ENCODE measurements around the gene BUB1B.

Gene BUB1B

GRCh38 chr15:40251486-40252140 lies 90.7 kb downstream of the BUB1B start:
- TF ChIP-seq POLR2AphosphoS5 (IDR thresholded peaks at IDR 0.05; ENCODE audit: low read depth), result no peak
- no peak for TF ChIP-seq CTCF (IDR thresholded peaks at IDR 0.05; ENCODE audit: insufficient read depth, low read length)
- TF ChIP-seq SPI1 (IDR thresholded peaks at IDR 0.05; ENCODE audit: borderline replicate concordance, low read depth), result no peak
- TF ChIP-seq GABPA (IDR thresholded peaks at IDR 0.05; ENCODE audit: low read depth), result no peak
- no peak for TF ChIP-seq REST (IDR thresholded peaks at IDR 0.05; ENCODE audit: insufficient replicate concordance, low read depth)
- Histone ChIP-seq H3K27ac (replicated peaks) (no peak overlapping the region), H3K27me3 (ENCODE audit: insufficient read depth, poor library complexity, severe bottlenecking) (peaks cover 9% of the 10 kb centered on the region), H3K4me3 (replicated peaks; ENCODE audit: insufficient read depth, low read length) (no peak overlapping the region)
- DNase-seq (ENCODE audit: low read depth in 1 of 2, low spot score in 1 of 2), result no peak

GRCh38 chr15:40252141-40252437 lies 91.2 kb downstream of the BUB1B start:
- H3K27me3 ChIP-seq (ENCODE audit: insufficient read depth, poor library complexity, severe bottlenecking), result peaks cover 9% of the 10 kb centered on the region
- no peak overlapping the region for H3K4me3 ChIP-seq (replicated peaks; ENCODE audit: insufficient read depth, low read length)
- no peak overlapping the region for H3K27ac ChIP-seq (replicated peaks)
- TF ChIP-seq REST (IDR thresholded peaks at IDR 0.05; ENCODE audit: insufficient replicate concordance, low read depth) (no peak), POLR2AphosphoS5 (IDR thresholded peaks at IDR 0.05; ENCODE audit: low read depth) (no peak), GABPA (IDR thresholded peaks at IDR 0.05; ENCODE audit: low read depth) (no peak), CTCF (IDR thresholded peaks at IDR 0.05; ENCODE audit: insufficient read depth, low read length) (no peak), SPI1 (IDR thresholded peaks at IDR 0.05; ENCODE audit: borderline replicate concordance, low read depth) (no peak)
- no peak for DNase-seq (ENCODE audit: low read depth in 1 of 2, low spot score in 1 of 2)

GRCh38 chr15:40252438-40253166 lies 91.7 kb downstream of the BUB1B start:
- Histone ChIP-seq H3K27me3 (ENCODE audit: insufficient read depth, poor library complexity, severe bottlenecking) (peaks cover 9% of the 10 kb centered on the region), H3K27ac (replicated peaks) (no peak overlapping the region), H3K4me3 (replicated peaks; ENCODE audit: insufficient read depth, low read length) (peak overlapping the region; percentile 30)
- no peak for TF ChIP-seq GABPA (IDR thresholded peaks at IDR 0.05; ENCODE audit: low read depth)
- no peak for TF ChIP-seq CTCF (IDR thresholded peaks at IDR 0.05; ENCODE audit: insufficient read depth, low read length)
- TF ChIP-seq POLR2AphosphoS5 (IDR thresholded peaks at IDR 0.05; ENCODE audit: low read depth), result no peak
- TF ChIP-seq SPI1 (IDR thresholded peaks at IDR 0.05; ENCODE audit: borderline replicate concordance, low read depth), result no peak
- no peak for TF ChIP-seq REST (IDR thresholded peaks at IDR 0.05; ENCODE audit: insufficient replicate concordance, low read depth)
- DNase-seq (ENCODE audit: low read depth in 1 of 2, low spot score in 1 of 2), result no peak
